ENCODE data around the gene CNOT4. TPM values are rescaled to one million over a fixed set of nuclear protein-coding genes. Genes with fewer than 3 reads are reported as not detected.
"Not testable (repeated sequence)": the region's sequence is repeated elsewhere in the genome, so short reads cannot be mapped to it uniquely, and the experiment has no call there.

The CNOT4 gene
- total RNA-seq, 2 experiments from 2014 or later, result 21.9 to 24.6 TPM

DNA sequence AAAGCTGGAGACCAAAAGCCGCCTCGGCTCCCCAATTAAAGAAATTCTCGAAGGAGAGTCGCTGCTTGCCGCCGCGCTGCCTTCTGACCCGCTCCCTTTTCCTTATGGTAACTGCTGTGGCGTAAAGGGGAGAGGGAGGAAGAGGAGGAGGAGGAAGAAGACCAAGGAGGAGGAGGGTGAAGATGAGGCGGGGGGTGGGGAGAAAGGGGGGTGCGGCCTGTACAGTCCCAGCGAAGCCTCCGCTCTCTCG is 388 bp downstream of the CNOT4 start:
- POLR2A ChIA-PET, result interaction anchor here (0.7 to 1.8 kb wide), 3 partner anchors 48 to 863 kb away, joined by 3 to 8 read pairs (median 6); partner anchors contain the start of genes BPGM, NUP205 and STMP1
- no peak overlapping the region for H3K27ac Mint-ChIP-seq
- H3K36me3 Mint-ChIP-seq (ENCODE audit: low read depth), result peaks cover 2% of the 10 kb centered on the region
- no peak overlapping the region for H3K4me3 Mint-ChIP-seq
- peaks cover 15% of the 10 kb centered on the region for H3K4me1 Mint-ChIP-seq
- no peak for DNase-seq
- CTCF ChIA-PET, result interaction anchor here (0.8 kb wide), 1 partner anchor 161 kb away, joined by 3 read pairs; no protein-coding TSS in a partner anchor
- no peaks in the 10 kb centered on the region for H3K9me3 Mint-ChIP-seq
- no peaks in the 10 kb centered on the region for H3K27me3 Mint-ChIP-seq

DNA sequence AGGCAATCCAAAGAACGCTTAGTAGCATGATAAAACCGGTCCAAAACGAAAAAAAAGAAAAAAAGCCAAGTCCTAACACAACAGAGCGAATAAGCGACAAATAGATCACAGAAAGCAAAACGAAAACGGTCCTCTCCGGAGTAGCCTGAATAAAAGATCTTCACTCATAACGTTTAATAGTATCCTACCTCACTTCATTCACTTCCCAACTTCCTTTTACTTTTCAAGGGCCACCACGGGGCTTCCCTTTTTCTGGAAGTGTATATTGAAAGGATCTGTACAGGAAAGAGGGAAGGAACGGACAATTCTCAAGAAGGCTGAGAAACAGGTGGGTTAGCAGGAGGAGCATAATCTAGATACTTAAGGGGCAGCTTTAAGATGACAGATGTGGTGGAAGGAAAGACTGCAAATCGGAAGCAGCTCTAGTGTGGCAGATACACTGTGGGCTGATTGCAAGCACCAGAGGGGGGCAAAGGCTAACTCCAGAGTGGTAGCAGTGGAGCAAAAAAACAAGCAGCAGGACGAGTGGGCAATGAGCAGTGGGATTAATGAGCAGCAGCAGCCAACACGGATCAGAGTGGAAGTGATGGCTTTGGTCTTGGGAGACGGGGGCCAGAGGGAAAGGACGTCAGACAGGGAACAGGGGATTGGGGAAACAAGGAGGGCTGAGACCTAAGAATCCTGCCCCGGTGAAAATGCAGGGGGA is 866 bp downstream of the CNOT4 start:
- no peaks in the 10 kb centered on the region for H3K9me3 Mint-ChIP-seq
- DNase-seq, result peak; percentile 44
- no peak overlapping the region for H3K4me3 Mint-ChIP-seq
- ChIA-PET CTCF (interaction anchor here (0.8 kb wide), 1 partner anchor 162 kb away, joined by 3 read pairs; no protein-coding TSS in a partner anchor), POLR2A (interaction anchor here (0.7 to 1.8 kb wide), 3 partner anchors 49 to 863 kb away, joined by 3 to 8 read pairs (median 6); partner anchors contain the start of genes BPGM, NUP205 and STMP1)
- H3K4me1 Mint-ChIP-seq, result peaks cover 15% of the 10 kb centered on the region
- H3K27ac Mint-ChIP-seq, result no peak overlapping the region
- no peaks in the 10 kb centered on the region for H3K27me3 Mint-ChIP-seq
- H3K36me3 Mint-ChIP-seq (ENCODE audit: low read depth), result peaks cover 2% of the 10 kb centered on the region

GRCh38 chr7:135501402-135501801 is 8.5 kb downstream of the CNOT4 start:
- POLR2A ChIA-PET, result no interaction called here
- Mint-ChIP-seq H3K4me3 (no peak overlapping the region), H3K27ac (no peak overlapping the region)

GRCh38 chr7:135499818-135500217 is 10.1 kb downstream of the CNOT4 start:
- ChIA-PET POLR2A (no interaction called here), CTCF (no interaction called here)
- no peaks in the 10 kb centered on the region for H3K9me3 Mint-ChIP-seq
- peaks cover 5% of the 10 kb centered on the region for H3K36me3 Mint-ChIP-seq (ENCODE audit: low read depth)
- H3K27ac Mint-ChIP-seq, result no peak overlapping the region
- no peak overlapping the region for H3K4me3 Mint-ChIP-seq
- DNase-seq, result no peak
- peaks cover 14% of the 10 kb centered on the region for H3K4me1 Mint-ChIP-seq
- H3K27me3 Mint-ChIP-seq, result no peaks in the 10 kb centered on the region

More at GRCh38 chr7:135501402-135501801, 8.5 kb downstream of the CNOT4 start:
- Mint-ChIP-seq H3K36me3 (ENCODE audit: low read depth) (peaks cover 5% of the 10 kb centered on the region), H3K9me3 (no peaks in the 10 kb centered on the region), H3K27me3 (no peaks in the 10 kb centered on the region), H3K4me1 (peaks cover 16% of the 10 kb centered on the region)
- CTCF ChIA-PET, result no interaction called here
- no peak for DNase-seq

- CTCF ChIA-PET, result interaction anchor here (0.8 kb wide), 1 partner anchor 88 kb away, joined by 3 read pairs; no protein-coding TSS in a partner anchor
- H3K36me3 Mint-ChIP-seq (ENCODE audit: low read depth); POLR2A ChIA-PET; H3K4me3 Mint-ChIP-seq; DNase-seq; H3K27ac Mint-ChIP-seq; H3K9me3 Mint-ChIP-seq; H3K27me3 Mint-ChIP-seq: not testable (repeated sequence)
- H3K4me1 Mint-ChIP-seq, result peaks cover 14% of the 10 kb centered on the region
Measured at GRCh38 chr7:135497161-135497560, 12.7 kb downstream of the CNOT4 start.

DNA sequence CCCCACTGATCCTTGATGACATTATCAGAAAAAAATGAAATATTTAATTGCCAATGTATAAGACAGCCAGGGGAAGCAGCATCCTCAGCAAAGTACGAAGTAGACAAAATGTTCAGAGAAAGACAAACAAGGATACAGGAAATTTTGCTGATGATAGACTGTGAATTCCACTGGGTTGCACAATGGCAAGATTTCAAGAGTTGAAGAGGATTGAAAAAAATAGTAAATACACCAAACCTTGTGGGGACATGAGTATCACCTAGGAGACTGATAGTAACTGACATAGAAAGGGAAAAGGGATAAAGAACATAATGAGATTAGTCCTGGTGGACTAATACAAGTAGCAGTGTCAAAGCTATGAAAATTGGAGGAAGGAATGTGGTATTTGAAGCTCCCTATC is 16.5 kb downstream of the CNOT4 start:
- CTCF ChIA-PET, result no interaction called here
- no peak overlapping the region for H3K27ac Mint-ChIP-seq
- H3K9me3 Mint-ChIP-seq, result no peaks in the 10 kb centered on the region
- POLR2A ChIA-PET, result interaction anchor here (1.1 kb wide), 1 partner anchor 10 kb away, joined by 3 read pairs; no protein-coding TSS in a partner anchor
- peaks cover 5% of the 10 kb centered on the region for H3K4me1 Mint-ChIP-seq
- no peak for DNase-seq
- H3K36me3 Mint-ChIP-seq (ENCODE audit: low read depth), result no peaks in the 10 kb centered on the region
- H3K27me3 Mint-ChIP-seq, result no peaks in the 10 kb centered on the region
- no peak overlapping the region for H3K4me3 Mint-ChIP-seq

DNA sequence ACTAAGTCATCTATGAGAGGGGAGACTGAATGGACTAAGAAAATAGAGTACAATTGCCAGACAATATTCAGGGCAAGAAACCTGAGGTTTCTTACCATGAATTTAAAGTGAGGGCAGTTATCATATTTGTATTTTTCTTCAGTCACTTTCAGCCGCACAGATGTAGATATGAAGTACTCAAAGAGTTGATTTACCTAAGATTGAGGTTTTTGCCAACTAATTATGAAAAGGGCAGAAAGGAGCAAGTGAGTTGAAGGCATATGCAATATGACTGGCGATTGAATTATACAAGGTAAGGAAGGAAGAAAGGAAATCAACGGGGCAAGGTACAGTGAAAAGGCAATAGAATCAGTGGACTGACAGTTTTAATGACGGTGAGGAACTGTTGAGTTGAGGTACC is 17.8 kb downstream of the CNOT4 start:
- CTCF ChIA-PET, result no interaction called here
- Mint-ChIP-seq H3K9me3 (no peaks in the 10 kb centered on the region), H3K4me3 (no peak overlapping the region), H3K36me3 (ENCODE audit: low read depth) (no peaks in the 10 kb centered on the region), H3K27ac (no peak overlapping the region), H3K4me1 (peaks cover under 1% of the 10 kb centered on the region), H3K27me3 (no peaks in the 10 kb centered on the region)
- POLR2A ChIA-PET, result no interaction called here
- DNase-seq, result no peak

GRCh38 chr7:135490783-135491182 is 19.1 kb downstream of the CNOT4 start:
- POLR2A ChIA-PET, result no interaction called here
- Mint-ChIP-seq H3K27me3 (no peaks in the 10 kb centered on the region), H3K4me1 (peaks cover 2% of the 10 kb centered on the region), H3K4me3 (no peak overlapping the region), H3K27ac (no peak overlapping the region), H3K36me3 (ENCODE audit: low read depth) (no peaks in the 10 kb centered on the region), H3K9me3 (no peaks in the 10 kb centered on the region)
- no peak for DNase-seq
- CTCF ChIA-PET, result no interaction called here

- Mint-ChIP-seq H3K9me3 (no peaks in the 10 kb centered on the region), H3K27me3 (no peaks in the 10 kb centered on the region), H3K27ac (no peak overlapping the region), H3K4me1 (peaks cover 2% of the 10 kb centered on the region), H3K36me3 (ENCODE audit: low read depth) (peaks cover 3% of the 10 kb centered on the region), H3K4me3 (no peak overlapping the region)
- DNase-seq, result no peak
- CTCF ChIA-PET, result no interaction called here
- POLR2A ChIA-PET, result no interaction called here
Measured at GRCh38 chr7:135489791-135490190, 20.1 kb downstream of the CNOT4 start.

DNA sequence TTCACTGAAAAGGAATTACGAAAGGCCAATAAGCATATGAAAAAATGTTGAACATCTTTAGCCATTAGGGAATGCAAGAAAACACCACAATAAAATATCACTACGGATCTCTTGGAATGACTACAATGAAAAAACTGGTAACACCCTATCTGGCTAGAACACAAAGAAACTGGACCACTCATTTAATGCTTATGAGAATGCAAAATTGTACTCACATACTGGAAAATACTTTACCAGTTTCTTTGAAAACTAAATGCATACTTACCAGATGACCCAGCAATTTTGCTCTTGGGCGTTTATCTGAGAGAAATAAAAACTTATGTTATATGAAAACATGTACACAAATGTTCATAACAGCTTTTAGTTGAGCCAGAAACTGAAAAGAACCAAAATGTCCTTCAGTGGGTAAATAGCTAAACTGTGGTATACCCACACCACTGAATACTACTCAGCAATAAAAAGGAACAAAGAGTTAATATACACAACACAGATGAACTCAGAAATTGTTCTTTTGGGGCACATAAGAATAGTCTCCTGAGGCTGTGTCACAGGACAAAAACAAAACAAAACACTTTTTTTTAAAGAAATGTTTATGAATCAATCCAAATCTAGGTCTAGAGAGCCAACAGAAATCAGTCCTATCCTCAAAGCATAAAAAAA is 23.5 kb downstream of the CNOT4 start:
- peaks cover 14% of the 10 kb centered on the region for H3K36me3 Mint-ChIP-seq (ENCODE audit: low read depth)
- no peak overlapping the region for H3K4me3 Mint-ChIP-seq
- no peaks in the 10 kb centered on the region for H3K9me3 Mint-ChIP-seq
- peaks cover 3% of the 10 kb centered on the region for H3K4me1 Mint-ChIP-seq
- DNase-seq, result no peak
- POLR2A ChIA-PET, result no interaction called here
- CTCF ChIA-PET, result interaction anchor here (0.6 kb wide), 1 partner anchor 25 kb away, joined by 3 read pairs; no protein-coding TSS in a partner anchor
- H3K27me3 Mint-ChIP-seq, result no peaks in the 10 kb centered on the region
- no peak overlapping the region for H3K27ac Mint-ChIP-seq

DNA sequence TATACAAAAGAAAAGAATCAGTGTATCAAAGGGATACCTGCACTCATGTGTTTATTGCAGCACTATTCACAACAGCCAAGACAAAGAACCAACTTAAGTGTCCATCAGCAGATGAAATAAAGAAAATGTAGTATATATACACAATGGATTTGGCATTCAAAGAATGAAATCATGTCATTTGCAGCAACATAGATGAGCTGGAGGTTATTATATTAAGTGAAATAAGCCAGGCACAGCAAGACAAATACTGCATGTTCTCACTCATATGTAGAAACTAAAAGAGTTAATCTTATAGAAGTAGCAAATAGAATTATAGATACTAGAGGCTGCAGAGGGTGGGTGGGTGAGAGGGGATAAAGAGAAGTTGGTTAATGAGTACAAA is 28.3 kb downstream of the CNOT4 start:
- H3K36me3 Mint-ChIP-seq (ENCODE audit: low read depth), result peaks cover 30% of the 10 kb centered on the region
- H3K9me3 Mint-ChIP-seq, result no peaks in the 10 kb centered on the region
- no peaks in the 10 kb centered on the region for H3K27me3 Mint-ChIP-seq
- no peak overlapping the region for H3K4me3 Mint-ChIP-seq
- POLR2A ChIA-PET, result no interaction called here
- CTCF ChIA-PET, result no interaction called here
- no peak overlapping the region for H3K27ac Mint-ChIP-seq
- H3K4me1 Mint-ChIP-seq, result peaks cover 10% of the 10 kb centered on the region
- no peak for DNase-seq

DNA sequence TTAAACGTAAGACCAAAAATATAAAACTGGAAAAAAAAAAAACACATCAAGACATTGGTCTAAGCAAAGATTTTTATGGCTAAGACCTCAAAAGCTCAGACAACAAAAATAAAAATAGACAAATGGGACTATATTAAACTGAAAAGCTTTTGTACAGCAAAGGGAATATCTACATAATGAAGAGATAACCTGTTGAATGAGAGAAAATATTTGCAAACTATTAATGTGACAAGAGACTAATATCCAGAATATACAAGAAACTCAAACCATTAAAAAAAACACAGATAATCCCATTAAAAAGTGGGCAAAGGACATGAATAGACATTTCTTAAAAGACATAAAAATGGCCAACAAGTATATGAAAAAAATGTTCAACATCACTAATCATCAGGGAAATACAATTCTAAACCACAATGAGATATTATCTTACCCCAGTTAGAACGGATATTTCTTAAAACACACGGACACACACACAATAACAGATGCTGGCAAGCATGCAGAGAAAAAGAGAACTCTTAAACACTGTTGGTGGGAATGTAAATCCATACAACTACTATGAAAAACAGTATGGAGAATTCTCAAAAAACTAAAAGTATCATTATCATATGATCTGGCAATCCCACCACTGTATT is 28.8 kb downstream of the CNOT4 start:
- peaks cover 10% of the 10 kb centered on the region for H3K4me1 Mint-ChIP-seq
- CTCF ChIA-PET, result no interaction called here
- no peak overlapping the region for H3K27ac Mint-ChIP-seq
- H3K4me3 Mint-ChIP-seq, result no peak overlapping the region
- DNase-seq, result no peak
- H3K27me3 Mint-ChIP-seq, result no peaks in the 10 kb centered on the region
- no peaks in the 10 kb centered on the region for H3K9me3 Mint-ChIP-seq
- POLR2A ChIA-PET, result no interaction called here
- peaks cover 30% of the 10 kb centered on the region for H3K36me3 Mint-ChIP-seq (ENCODE audit: low read depth)

GRCh38 chr7:135475521-135475920 is 34.4 kb downstream of the CNOT4 start:
- ChIA-PET POLR2A (no interaction called here), CTCF (no interaction called here)
- no peaks in the 10 kb centered on the region for H3K27me3 Mint-ChIP-seq
- no peaks in the 10 kb centered on the region for H3K9me3 Mint-ChIP-seq
- peaks cover 1% of the 10 kb centered on the region for H3K4me1 Mint-ChIP-seq
- peaks cover 17% of the 10 kb centered on the region for H3K36me3 Mint-ChIP-seq (ENCODE audit: low read depth)
- H3K4me3 Mint-ChIP-seq, result no peak overlapping the region
- H3K27ac Mint-ChIP-seq, result no peak overlapping the region
- no peak for DNase-seq

Data from activated CD4-positive, alpha-beta memory T cell treated with anti-CD3 and anti-CD28 coated beads, Interleukin-2, amount 10 ng/mL, durations not matched to agents 7 days and 5 days (primary cell).